ENCODE data around the gene SLC45A3.

GRCh38 chr1:205616563-205617293 lies 63.6 kb downstream of the SLC45A3 start:
- TF ChIP-seq CTCF (IDR thresholded peaks at IDR 0.05; ENCODE audit: insufficient read depth, low read length) (no peak), POLR2AphosphoS5 (IDR thresholded peaks at IDR 0.05; ENCODE audit: low read depth) (no peak), REST (IDR thresholded peaks at IDR 0.05; ENCODE audit: insufficient replicate concordance, low read depth) (no peak)
